ENCODE data around the gene CRELD1. TPM values are rescaled to one million over a fixed set of nuclear protein-coding genes. Genes with fewer than 3 reads are reported as not detected.

Gene CRELD1
- total RNA-seq, 2 experiments from 2014 or later, result 11.7 to 14.1 TPM

DNA sequence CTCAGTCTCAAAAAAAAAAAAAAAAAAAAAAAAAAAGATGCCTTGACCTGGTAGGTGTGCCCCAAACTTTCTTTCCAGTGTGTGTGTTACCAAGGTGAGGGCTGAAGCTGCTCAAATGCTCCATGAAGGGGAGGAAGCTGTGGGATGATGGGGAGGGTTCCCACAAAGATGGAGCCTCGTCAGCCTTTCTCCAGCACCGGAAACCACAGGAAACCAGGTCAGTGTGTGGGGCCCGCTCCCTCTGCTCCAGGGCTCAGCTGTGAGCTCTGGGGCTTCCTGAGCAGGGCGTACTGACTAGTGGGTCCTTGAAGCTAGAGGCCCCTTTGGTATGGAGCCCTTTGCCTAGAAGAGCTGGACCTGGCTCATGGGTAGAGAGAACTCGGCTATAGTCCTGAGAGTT lies 31.7 kb upstream of the CRELD1 start:
- CTCF ChIA-PET, result interaction anchor here (1.1 to 1.2 kb wide), 2 partner anchors 11 to 120 kb away, joined by 3 read pairs; no protein-coding TSS in a partner anchor

GRCh38 chr3:9902372-9903237 lies 31.0 kb upstream of the CRELD1 start, which contains the start of gene IL17RE:
IL17RE (plus strand) TSS chr3:9902848; CDS start chr3:9902933, 85 bp downstream.
- POLR2A ChIA-PET, result interaction anchor here (0.5 to 1.9 kb wide), 5 partner anchors 12 to 357 kb away, joined by 3 to 11 read pairs (median 6); partner anchors contain the start of gene JAGN1

More for the DNA sequence above, 31.7 kb upstream of the CRELD1 start:
- POLR2A ChIA-PET, result interaction anchor here (0.6 to 1.9 kb wide), 4 partner anchors 11 to 358 kb away, joined by 4 to 11 read pairs (median 8); partner anchors contain the start of gene JAGN1

GRCh38 chr3:9903238-9903624 lies 30.4 kb upstream of the CRELD1 start:
- ChIA-PET CTCF (no interaction called here), POLR2A (interaction anchor here (1.3 to 1.9 kb wide), 2 partner anchors 13 to 30 kb away, joined by 6 to 9 read pairs; partner anchors contain the start of gene JAGN1)

More at GRCh38 chr3:9902372-9903237, 31.0 kb upstream of the CRELD1 start, which contains the start of gene IL17RE:
- CTCF ChIA-PET, result interaction anchor here (1.1 to 1.2 kb wide), 2 partner anchors 11 to 121 kb away, joined by 3 read pairs; no protein-coding TSS in a partner anchor

DNA sequence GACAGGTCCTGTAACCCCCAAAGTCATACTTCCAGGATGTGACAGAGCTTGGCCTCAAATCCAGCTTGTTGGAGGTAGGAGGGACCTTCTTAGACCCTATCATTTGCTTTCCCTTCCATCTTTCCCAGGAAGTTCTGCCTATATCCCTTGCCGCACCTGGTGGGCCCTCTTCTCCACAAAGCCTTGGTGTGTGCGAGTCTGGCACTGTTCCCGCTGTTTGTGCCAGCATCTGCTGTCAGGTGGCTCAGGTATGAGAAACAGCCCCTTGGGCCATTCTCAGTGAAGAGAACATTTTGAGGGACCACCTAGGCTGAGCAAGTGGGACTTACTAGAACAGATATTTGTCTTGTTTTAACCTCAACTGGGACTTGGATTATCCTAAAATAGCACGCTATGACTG lies 29.7 kb upstream of the CRELD1 start:
- ChIA-PET POLR2A (interaction anchor here (0.5 kb wide), 1 partner anchor 177 kb away, joined by 3 read pairs; no protein-coding TSS in a partner anchor), CTCF (interaction anchor here (1.0 kb wide), 1 partner anchor 29 kb away, joined by 3 read pairs; no protein-coding TSS in a partner anchor)

- CTCF ChIA-PET, result interaction anchor here (1.0 kb wide), 1 partner anchor 74 kb away, joined by 3 read pairs; no protein-coding TSS in a partner anchor
- POLR2A ChIA-PET, result no interaction called here
These were observed 27.2 kb upstream of the CRELD1 start for GRCh38 chr3:9906480-9906879.

- POLR2A ChIA-PET, result no interaction called here
- CTCF ChIA-PET, result no interaction called here
These were observed 25.3 kb upstream of the CRELD1 start for GRCh38 chr3:9908286-9908685.

GRCh38 chr3:9909221-9910013 lies 24.2 kb upstream of the CRELD1 start:
- POLR2A ChIA-PET, result no interaction called here
- CTCF ChIA-PET, result no interaction called here

- ChIA-PET CTCF (interaction anchor here (1.3 to 3.3 kb wide), 2 partner anchors 20 to 65 kb away, joined by 4 to 14 read pairs; partner anchors contain the start of gene CRELD1), POLR2A (interaction anchor here (0.6 kb wide), 1 partner anchor 21 kb away, joined by 3 read pairs; no protein-coding TSS in a partner anchor)
These were observed 21.8 kb upstream of the CRELD1 start for GRCh38 chr3:9911863-9912262.

GRCh38 chr3:9912294-9912935 lies 21.2 kb upstream of the CRELD1 start:
- POLR2A ChIA-PET, result interaction anchor here (0.6 kb wide), 1 partner anchor 20 kb away, joined by 3 read pairs; no protein-coding TSS in a partner anchor
- CTCF ChIA-PET, result interaction anchor here (1.1 to 3.3 kb wide), 3 partner anchors 20 to 66 kb away, joined by 4 to 14 read pairs (median 4); partner anchors contain the start of gene CRELD1

DNA sequence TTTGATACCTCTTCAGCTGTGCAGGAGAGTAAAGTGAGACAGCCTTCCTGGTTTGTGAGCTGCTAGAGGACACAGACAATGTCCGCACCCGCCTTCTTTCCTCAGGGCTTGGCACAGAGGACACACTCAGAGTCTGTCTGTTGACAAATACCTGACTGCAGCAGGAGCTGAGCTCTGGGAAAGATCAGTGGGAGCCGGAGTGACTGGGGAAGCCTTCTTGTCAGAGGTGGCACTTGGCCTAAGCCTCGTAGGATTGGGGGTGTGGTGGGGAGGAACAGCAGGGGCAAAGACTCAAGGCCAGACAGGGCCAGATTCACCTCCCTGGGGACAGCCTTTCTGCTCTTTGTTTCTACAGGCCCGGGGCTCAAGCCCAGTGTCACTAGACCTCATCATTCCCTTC lies 20.0 kb upstream of the CRELD1 start:
- POLR2A ChIA-PET, result interaction anchor here (1.1 kb wide), 1 partner anchor 22 kb away, joined by 3 read pairs; no protein-coding TSS in a partner anchor
- CTCF ChIA-PET, result interaction anchor here (0.6 to 4.0 kb wide), 4 partner anchors 16 to 273 kb away, joined by 3 to 15 read pairs (median 4); partner anchors contain the start of gene CRELD1

DNA sequence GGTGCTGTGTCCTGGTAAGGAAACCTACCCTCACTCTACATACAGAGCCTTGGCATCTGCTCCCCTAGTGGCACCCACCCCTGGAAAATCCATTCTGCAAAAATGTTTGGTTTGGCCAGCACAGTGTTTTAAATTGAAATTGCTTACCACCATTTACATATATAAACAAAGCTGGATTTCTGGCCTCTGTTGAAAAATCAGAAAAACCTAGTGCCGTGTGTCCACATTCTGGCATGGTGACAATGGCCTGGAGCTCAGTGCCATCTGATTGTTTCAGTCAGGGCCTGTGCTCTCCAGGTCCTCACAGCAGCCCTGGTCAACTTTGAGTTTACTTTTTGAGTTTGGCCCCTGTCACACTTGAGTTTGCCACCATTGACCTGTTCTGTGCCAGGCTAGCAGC lies 19.6 kb upstream of the CRELD1 start:
- POLR2A ChIA-PET, result interaction anchor here (1.1 kb wide), 1 partner anchor 23 kb away, joined by 3 read pairs; no protein-coding TSS in a partner anchor
- CTCF ChIA-PET, result interaction anchor here (0.6 to 4.0 kb wide), 4 partner anchors 16 to 272 kb away, joined by 3 to 15 read pairs (median 4); partner anchors contain the start of gene CRELD1

DNA sequence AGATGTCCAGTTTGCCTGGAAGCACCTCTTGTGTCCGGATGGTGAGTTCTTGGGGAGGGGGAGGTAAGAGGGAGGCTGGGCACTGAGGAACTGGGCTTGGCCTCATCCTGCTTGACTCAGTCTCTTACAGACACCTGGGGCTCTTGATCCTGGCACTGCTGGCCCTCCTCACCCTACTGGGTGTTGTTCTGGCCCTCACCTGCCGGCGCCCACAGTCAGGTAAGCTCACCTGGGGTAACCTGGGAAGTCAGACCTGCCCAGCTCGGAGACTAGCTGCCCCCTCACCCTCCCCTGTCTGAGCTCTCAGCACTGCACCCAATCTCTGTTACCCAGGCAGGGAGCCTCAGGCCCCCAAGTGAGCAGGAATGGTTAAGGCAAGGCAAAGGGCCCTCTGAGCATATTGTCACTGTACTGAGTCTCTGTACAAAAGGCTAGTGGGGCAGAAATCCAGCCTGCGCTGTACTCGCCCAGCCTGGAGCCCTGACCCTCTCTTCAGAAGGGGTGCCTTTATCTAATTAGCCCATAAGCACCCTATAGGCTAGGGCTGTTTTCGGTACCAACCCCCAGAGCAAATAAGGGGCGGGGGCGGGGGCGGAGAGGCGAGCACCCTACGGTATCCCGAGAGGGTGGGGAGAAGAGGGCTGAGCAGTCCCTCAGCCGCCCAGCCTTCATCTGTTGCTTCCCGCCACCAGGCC lies 18.9 kb upstream of the CRELD1 start:
- ChIA-PET POLR2A (interaction anchor here (0.9 to 1.1 kb wide), 2 partner anchors 23 to 25 kb away, joined by 3 read pairs; no protein-coding TSS in a partner anchor), CTCF (interaction anchor here (1.1 to 4.0 kb wide), 2 partner anchors 17 to 18 kb away, joined by 3 to 15 read pairs; partner anchors contain the start of gene CRELD1)

- CTCF ChIA-PET, result interaction anchor here (4.0 kb wide), 1 partner anchor 17 kb away, joined by 15 read pairs; the partner anchor contains the start of gene CRELD1
- POLR2A ChIA-PET, result interaction anchor here (0.7 to 1.3 kb wide), 3 partner anchors 24 to 71 kb away, joined by 3 to 4 read pairs (median 4); no protein-coding TSS in a partner anchor
These were observed 18.1 kb upstream of the CRELD1 start for GRCh38 chr3:9915254-9916141.

- CTCF ChIA-PET, result interaction anchor here (4.0 kb wide), 1 partner anchor 16 kb away, joined by 15 read pairs; the partner anchor contains the start of gene CRELD1
- POLR2A ChIA-PET, result interaction anchor here (1.3 kb wide), 1 partner anchor 25 kb away, joined by 4 read pairs; no protein-coding TSS in a partner anchor
These were observed 17.3 kb upstream of the CRELD1 start for GRCh38 chr3:9916346-9916733.

- ChIA-PET POLR2A (interaction anchor here (1.3 kb wide), 1 partner anchor 26 kb away, joined by 4 read pairs; no protein-coding TSS in a partner anchor), CTCF (interaction anchor here (4.0 kb wide), 1 partner anchor 15 kb away, joined by 15 read pairs; the partner anchor contains the start of gene CRELD1)
These were observed 16.6 kb upstream of the CRELD1 start, which contains the start of gene IL17RC for GRCh38 chr3:9916734-9917680. IL17RC (plus strand) TSS chr3:9917098; CDS start chr3:9917316, 218 bp downstream.

All from activated CD8-positive, alpha-beta memory T cell treated with anti-CD3 and anti-CD28 coated beads for 36 hours (primary cell).